HEK293T (cell line): ENCODE results near the gene DRICH1.

Source experiments
- ARNT ChIP-seq: fragments of 450-650 bp; IDR thresholded peaks from 2 replicates; pipeline ENCODE4 v1.6.1; 2017; ENCODE audit warnings: mild to moderate bottlenecking
- BHLHE40 ChIP-seq: fragments of 450-650 bp; IDR thresholded peaks from 2 replicates; pipeline ENCODE4 v1.6.1; 2016; ENCODE audit warnings: mild to moderate bottlenecking, moderate library complexity, borderline replicate concordance
- ELF4 ChIP-seq: fragments of 450-650 bp; IDR thresholded peaks from 2 replicates; pipeline ENCODE4 v1.6.1; 2017; ENCODE audit warnings: antibody characterized with exemption
- FOXK2 ChIP-seq: fragments of 450-650 bp; IDR thresholded peaks from 2 replicates; pipeline ENCODE4 v1.6.1; 2016; ENCODE audit warnings: mild to moderate bottlenecking
- FOXM1 ChIP-seq: fragments of 450-650 bp; IDR thresholded peaks from 2 replicates; pipeline ENCODE4 v1.6.1; 2017; ENCODE audit warnings: mild to moderate bottlenecking, borderline replicate concordance
- HDGF ChIP-seq: fragments of 450-650 bp; IDR thresholded peaks from 2 replicates; pipeline ENCODE4 v1.6.1; 2017; ENCODE audit warnings: antibody characterized with exemption, borderline replicate concordance
- L3MBTL2 ChIP-seq: fragments of 450-650 bp; conservative IDR thresholded peaks from 2 replicates; pipeline ENCODE4 v1.6.1; 2016; ENCODE audit warnings: mild to moderate bottlenecking
- LEF1 ChIP-seq: fragments of 450-650 bp; IDR thresholded peaks from 2 replicates; pipeline ENCODE4 v1.6.1; 2017; ENCODE audit warnings: mild to moderate bottlenecking, borderline replicate concordance
- NFRKB ChIP-seq: fragments of 450-650 bp; IDR thresholded peaks from 2 replicates; pipeline ENCODE4 v1.6.1; 2016; ENCODE audit warnings: mild to moderate bottlenecking, moderate library complexity
- SP1 ChIP-seq: fragments of 450-650 bp; IDR thresholded peaks from 2 replicates; pipeline ENCODE4 v1.6.1; 2017
- SUZ12 ChIP-seq: fragments of 450-650 bp; IDR thresholded peaks from 2 replicates; pipeline ENCODE4 v1.6.1; 2016; ENCODE audit warnings: mild to moderate bottlenecking
- ZNF384 ChIP-seq: fragments of 450-650 bp; IDR thresholded peaks from 2 replicates; pipeline ENCODE4 v1.6.1; 2016

GRCh38 chr22:23670378-23671295, 38.5 kb upstream of the DRICH1 start:
- no peak for TF ChIP-seq SP1
- TF ChIP-seq BHLHE40 = no peak
- no peak for TF ChIP-seq ZNF384
- TF ChIP-seq FOXK2 = no peak
- no peak for TF ChIP-seq FOXM1
- TF ChIP-seq L3MBTL2 = no peak
- TF ChIP-seq ELF4 = no peak
- TF ChIP-seq SUZ12 = no peak
- TF ChIP-seq HDGF = no peak
- TF ChIP-seq NFRKB = no peak
- TF ChIP-seq ARNT = no peak
- no peak for TF ChIP-seq LEF1
